Measurements from ENCODE around the gene KIRREL1. TPM values are rescaled to one million over a fixed set of nuclear protein-coding genes. Genes with fewer than 3 reads are reported as not detected.

KIRREL1 gene
- total and polyA plus RNA-seq, 2 donors from 2014 or later, result 13.7 to 54.9 TPM

- FAIRE-seq (no peak), DNase-seq (no peak)
- intact Hi-C loops (cut with DNase I), result no loop called here
- H3K4me3 ChIP-seq (ENCODE audit: low read length in 3 of 3), result peak overlapping the region in 2 of 3 donors; percentile 39 to 50
- no peak overlapping the region for H3K27ac ChIP-seq (ENCODE audit: low read depth in 2 of 2, low read length in 2 of 2)
- H3K9ac ChIP-seq (ENCODE audit: low read length in 3 of 3), result peak overlapping the region in 1 of 3 donors; percentile 15
- peaks cover 0 to 3% (median 0%) of the 10 kb centered on the region in 3 donors for H3K4me1 ChIP-seq (ENCODE audit: control insufficient read depth in 2 of 3, insufficient read depth in 2 of 3, low read depth in 1 of 3, low read length in 3 of 3)
- H3K9me3 ChIP-seq (ENCODE audit: control insufficient read depth in 2 of 3, insufficient read depth in 1 of 3, low read length in 3 of 3), result no peaks in the 10 kb centered on the region
- no peaks in the 10 kb centered on the region for H3K36me3 ChIP-seq (ENCODE audit: control insufficient read depth in 2 of 3, insufficient read depth in 3 of 3, low read length in 3 of 3)
- TF ChIP-seq CTCF (IDR thresholded peaks at IDR 0.05; ENCODE audit: borderline replicate concordance, extremely low read depth, insufficient read depth), result no peak
- peaks cover 3% of the 10 kb centered on the region for H3K27me3 ChIP-seq (ENCODE audit: control insufficient read depth, insufficient read depth, low read length)
Measured at GRCh38 chr1:158113759-158114127, 120.3 kb downstream of the KIRREL1 start.

- Histone ChIP-seq H3K9ac (ENCODE audit: low read length in 3 of 3) (no peak overlapping the region), H3K4me1 (ENCODE audit: control insufficient read depth in 2 of 3, insufficient read depth in 2 of 3, low read depth in 1 of 3, low read length in 3 of 3) (peaks cover 0 to 3% (median 0%) of the 10 kb centered on the region in 3 donors), H3K4me3 (ENCODE audit: low read length in 3 of 3) (no peak overlapping the region), H3K36me3 (ENCODE audit: control insufficient read depth in 2 of 3, insufficient read depth in 3 of 3, low read length in 3 of 3) (no peaks in the 10 kb centered on the region), H3K27ac (ENCODE audit: low read depth in 2 of 2, low read length in 2 of 2) (no peak overlapping the region), H3K9me3 (ENCODE audit: control insufficient read depth in 2 of 3, insufficient read depth in 1 of 3, low read length in 3 of 3) (no peaks in the 10 kb centered on the region), H3K27me3 (ENCODE audit: control insufficient read depth, insufficient read depth, low read length) (peaks cover 3% of the 10 kb centered on the region)
- TF ChIP-seq CTCF (IDR thresholded peaks at IDR 0.05; ENCODE audit: borderline replicate concordance, extremely low read depth, insufficient read depth), result no peak
- no peak for DNase-seq
- intact Hi-C loops (cut with DNase I), result no loop called here
- no peak for FAIRE-seq
Measured at GRCh38 chr1:158115126-158115525, 121.7 kb downstream of the KIRREL1 start.

DNA sequence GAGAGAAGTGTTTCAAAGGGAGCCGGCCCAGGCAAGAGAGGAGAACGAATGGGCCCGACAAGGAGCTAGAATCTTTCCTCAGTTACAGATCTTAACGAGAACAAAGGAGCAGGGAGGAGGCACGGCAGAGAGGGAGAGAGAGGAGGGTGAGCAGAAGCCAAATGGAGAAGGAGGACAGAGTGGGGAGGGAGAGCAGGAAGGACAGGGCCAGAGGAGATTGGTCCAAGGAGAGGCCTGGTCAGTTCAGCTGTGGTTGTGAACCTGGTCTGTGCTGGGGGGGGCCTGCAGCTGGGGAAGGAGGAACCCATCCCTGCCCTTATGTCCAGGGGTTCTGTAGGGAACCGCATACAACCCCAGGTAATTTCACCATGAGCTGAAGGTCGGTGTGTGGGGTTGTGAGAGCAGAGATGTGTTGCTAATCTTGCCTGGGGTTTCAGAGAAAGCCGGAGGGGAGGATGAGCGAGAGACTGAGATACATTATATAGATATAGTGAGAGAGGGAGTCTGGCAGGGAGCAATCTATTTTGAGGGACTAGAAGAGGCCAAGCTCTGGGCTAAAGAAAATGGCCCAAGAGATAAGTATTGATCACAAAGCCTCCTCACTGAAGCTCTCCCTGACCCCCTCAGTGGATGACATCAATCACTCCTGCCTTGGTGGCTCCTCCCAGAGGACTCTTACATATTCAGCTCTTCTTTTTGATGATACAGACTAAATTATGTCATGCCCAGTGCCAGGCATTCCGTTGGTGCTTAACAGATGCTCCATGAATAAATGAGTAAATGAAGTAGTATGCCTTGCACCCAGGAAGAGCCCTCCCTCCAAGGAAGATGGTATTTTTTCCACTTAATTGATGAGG lies 123.1 kb downstream of the KIRREL1 start:
- Histone ChIP-seq H3K9me3 (ENCODE audit: control insufficient read depth in 2 of 3, insufficient read depth in 1 of 3, low read length in 3 of 3) (no peaks in the 10 kb centered on the region), H3K9ac (ENCODE audit: low read length in 3 of 3) (no peak overlapping the region), H3K27me3 (ENCODE audit: control insufficient read depth, insufficient read depth, low read length) (peaks cover 3% of the 10 kb centered on the region), H3K27ac (ENCODE audit: low read depth in 2 of 2, low read length in 2 of 2) (no peak overlapping the region), H3K4me3 (ENCODE audit: low read length in 3 of 3) (no peak overlapping the region), H3K4me1 (ENCODE audit: control insufficient read depth in 2 of 3, insufficient read depth in 2 of 3, low read depth in 1 of 3, low read length in 3 of 3) (peaks cover 0 to 7% (median 0%) of the 10 kb centered on the region in 3 donors), H3K36me3 (ENCODE audit: control insufficient read depth in 2 of 3, insufficient read depth in 3 of 3, low read length in 3 of 3) (no peaks in the 10 kb centered on the region)
- intact Hi-C loops (cut with DNase I), result no loop called here
- no peak for TF ChIP-seq CTCF (IDR thresholded peaks at IDR 0.05; ENCODE audit: borderline replicate concordance, extremely low read depth, insufficient read depth)
- DNase-seq, result no peak
- FAIRE-seq, result no peak

Measured in kidney (tissue), 14 donors.